Loucy (cell line): ENCODE measurements around the gene FLCN.

Experiments
- EZH2phosphoT487 ChIP-seq: fragments of 200-600 bp; IDR thresholded peaks from 2 replicates; pipeline ENCODE4 v1.6.1; 2018; ENCODE audit warnings: antibody characterized with exemption, mild to moderate bottlenecking, moderate library complexity, borderline replicate concordance
- TF ChIP-seq, protein P1 (sequence below): fragments of 200-600 bp; sonication (generic); conservative IDR thresholded peaks from 2 replicates; pipeline ENCODE4 v1.5.1; 2014; ENCODE audit warnings: mild to moderate bottlenecking, antibody characterized with exemption, low read length

DNA sequence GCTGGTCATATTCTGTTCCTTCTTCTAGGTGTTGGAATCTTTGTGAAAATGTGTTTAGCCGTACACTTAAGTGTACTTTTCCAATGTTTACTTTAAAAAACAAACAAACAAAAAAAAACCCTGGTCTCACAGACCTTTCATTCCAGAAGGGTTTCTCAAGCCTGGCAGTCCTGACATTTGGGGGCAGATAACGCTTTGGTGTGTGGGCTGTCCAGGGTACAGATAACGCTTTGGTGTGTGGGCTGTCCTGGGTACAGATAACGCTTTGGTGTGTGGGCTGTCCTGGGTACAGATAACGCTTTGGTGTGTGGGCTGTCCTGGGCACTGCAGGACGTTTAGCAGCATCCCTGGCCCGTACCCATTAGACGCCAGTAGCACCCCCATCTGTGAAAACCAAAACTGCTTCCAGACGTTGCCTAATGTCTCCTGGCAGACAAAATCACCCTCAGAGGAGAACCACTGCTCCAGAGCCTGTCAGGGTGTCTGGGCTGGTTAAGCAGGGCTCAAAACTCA, 15.2 kb upstream of the FLCN start:
- TF ChIP-seq, protein P1, sequence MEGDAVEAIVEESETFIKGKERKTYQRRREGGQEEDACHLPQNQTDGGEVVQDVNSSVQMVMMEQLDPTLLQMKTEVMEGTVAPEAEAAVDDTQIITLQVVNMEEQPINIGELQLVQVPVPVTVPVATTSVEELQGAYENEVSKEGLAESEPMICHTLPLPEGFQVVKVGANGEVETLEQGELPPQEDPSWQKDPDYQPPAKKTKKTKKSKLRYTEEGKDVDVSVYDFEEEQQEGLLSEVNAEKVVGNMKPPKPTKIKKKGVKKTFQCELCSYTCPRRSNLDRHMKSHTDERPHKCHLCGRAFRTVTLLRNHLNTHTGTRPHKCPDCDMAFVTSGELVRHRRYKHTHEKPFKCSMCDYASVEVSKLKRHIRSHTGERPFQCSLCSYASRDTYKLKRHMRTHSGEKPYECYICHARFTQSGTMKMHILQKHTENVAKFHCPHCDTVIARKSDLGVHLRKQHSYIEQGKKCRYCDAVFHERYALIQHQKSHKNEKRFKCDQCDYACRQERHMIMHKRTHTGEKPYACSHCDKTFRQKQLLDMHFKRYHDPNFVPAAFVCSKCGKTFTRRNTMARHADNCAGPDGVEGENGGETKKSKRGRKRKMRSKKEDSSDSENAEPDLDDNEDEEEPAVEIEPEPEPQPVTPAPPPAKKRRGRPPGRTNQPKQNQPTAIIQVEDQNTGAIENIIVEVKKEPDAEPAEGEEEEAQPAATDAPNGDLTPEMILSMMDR, result no peak
- TF ChIP-seq EZH2phosphoT487, result no peak
